ENCODE results near the gene ZNF423. TPM values are rescaled to one million over a fixed set of nuclear protein-coding genes. Genes with fewer than 3 reads are reported as not detected.
"Not testable (repeated sequence)": the region's sequence is repeated elsewhere in the genome, so short reads cannot be mapped to it uniquely, and the experiment has no call there.

Gene ZNF423
- total RNA-seq, 1 donor from 2014 or later = 0.05 TPM

- intact Hi-C loops (cut with micrococcal nuclease) = no loop called here
These were observed 334.1 kb downstream of the ZNF423 start for GRCh38 chr16:49521734-49522325.

- intact Hi-C loops (cut with micrococcal nuclease) = no loop called here
These were observed 335.3 kb downstream of the ZNF423 start for GRCh38 chr16:49520492-49521038.

DNA sequence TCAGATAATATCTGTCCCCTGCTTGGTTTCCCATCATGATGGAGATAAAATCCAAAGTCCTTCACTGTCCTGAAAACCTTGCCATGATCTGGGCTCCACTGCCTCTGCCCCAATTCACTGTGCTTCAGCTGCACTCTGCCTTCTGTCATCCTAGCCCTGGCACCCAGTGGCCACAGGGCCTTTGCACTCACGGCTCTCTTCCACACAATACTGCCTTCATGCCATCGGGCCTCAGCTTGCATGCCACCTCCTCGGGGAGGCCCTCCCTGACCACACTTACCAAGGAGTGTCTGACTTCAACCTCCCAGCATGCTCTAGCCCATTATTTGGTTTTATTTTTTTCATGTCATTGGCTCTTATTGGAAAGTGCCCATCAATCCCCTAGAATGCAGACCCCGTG lies 336.2 kb downstream of the ZNF423 start:
- intact Hi-C loops (cut with micrococcal nuclease) = no loop called here

- intact Hi-C loops (cut with micrococcal nuclease) = no loop called here
These were observed 336.8 kb downstream of the ZNF423 start for GRCh38 chr16:49519008-49519656.

DNA sequence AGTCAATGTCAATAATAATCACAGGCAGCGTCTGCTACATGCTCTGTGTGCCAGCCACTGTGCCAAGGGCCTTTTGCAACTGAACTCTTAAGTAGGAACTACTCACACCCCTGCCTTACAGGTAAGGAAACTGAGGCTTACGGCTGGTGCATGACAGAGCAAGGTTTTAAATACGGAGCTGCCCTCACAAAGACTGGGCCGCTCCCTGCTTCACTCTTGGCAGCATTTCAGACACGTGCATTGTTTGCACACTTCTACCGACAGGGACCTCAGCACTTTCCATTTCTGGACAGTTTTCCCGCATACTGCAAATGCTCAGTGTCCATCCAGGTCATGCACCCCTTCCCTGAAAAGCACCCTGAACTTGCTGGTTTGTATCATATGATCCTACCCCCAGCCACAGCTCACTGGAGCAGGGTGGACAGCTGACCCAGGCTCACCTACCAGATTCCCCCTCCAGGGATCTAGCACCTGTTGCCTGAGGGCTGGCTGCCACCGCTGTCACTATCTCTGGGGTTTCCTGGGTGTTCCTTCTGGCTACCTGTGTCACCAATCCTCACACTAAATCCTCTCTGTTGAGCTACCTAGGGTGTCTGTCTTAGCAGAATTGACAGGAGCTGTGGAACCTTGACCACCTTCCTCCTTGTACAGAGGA lies 339.4 kb downstream of the ZNF423 start:
- intact Hi-C loops (cut with micrococcal nuclease) = no loop called here

GRCh38 chr16:49515861-49516260 lies 340.1 kb downstream of the ZNF423 start:
- intact Hi-C loops (cut with micrococcal nuclease) = no loop called here

GRCh38 chr16:49515016-49515565 lies 340.8 kb downstream of the ZNF423 start:
- intact Hi-C loops (cut with micrococcal nuclease) = no loop called here

- intact Hi-C loops (cut with micrococcal nuclease) = no loop called here
These were observed 341.6 kb downstream of the ZNF423 start for GRCh38 chr16:49514073-49514980.

DNA sequence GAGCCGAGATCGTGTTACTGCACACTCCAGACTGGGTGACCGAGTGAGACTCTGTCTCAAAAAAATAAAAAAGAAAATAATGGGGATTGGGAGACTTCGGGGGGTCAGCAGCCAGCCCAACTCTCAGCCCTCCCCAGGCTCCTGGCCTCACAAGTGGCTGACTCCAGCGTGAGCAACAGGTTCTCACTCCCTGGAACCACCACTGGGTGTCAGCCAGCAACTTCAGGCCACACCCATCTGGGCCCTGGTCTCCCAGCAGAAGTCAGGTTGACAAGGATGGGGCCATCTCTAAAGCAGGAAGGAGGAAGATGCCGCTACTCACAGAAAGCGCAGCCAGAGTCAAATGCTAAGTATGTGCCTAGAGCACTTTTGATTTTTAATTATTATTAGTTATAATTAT lies 342.9 kb downstream of the ZNF423 start:
- intact Hi-C loops (cut with micrococcal nuclease) = no loop called here

DNA sequence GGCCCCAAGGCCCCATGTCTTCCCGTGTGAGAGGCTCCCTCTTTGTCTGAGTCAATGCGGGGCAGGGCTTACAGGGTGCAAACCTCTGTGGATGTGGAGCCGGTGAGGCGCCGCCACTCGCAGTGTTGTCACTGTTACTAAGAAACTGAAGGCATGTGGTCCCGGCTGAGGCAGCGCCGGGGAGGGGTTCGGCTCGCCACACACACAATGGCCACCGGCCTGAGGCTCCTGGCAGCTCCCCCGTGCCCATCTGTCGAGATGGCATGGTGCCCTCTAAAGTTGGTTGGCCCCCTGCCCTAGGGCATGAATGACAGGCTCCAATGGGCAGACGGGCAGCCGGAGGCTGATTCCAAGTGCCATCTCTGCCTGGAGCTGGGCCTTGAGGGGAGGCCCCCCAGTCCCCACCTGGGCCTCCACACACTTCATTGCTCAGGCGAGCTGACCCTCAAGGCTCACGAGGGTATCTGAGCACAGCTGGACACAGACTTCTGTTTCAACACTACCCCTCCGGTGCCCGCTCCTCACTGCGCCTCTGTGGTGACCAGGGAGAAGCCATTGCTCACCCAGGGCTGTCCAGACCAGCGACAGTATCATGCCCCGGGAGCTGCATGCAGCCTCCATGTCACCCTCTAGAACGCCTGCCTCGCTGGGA lies 345.1 kb downstream of the ZNF423 start:
- intact Hi-C loops (cut with micrococcal nuclease) = no loop called here

DNA sequence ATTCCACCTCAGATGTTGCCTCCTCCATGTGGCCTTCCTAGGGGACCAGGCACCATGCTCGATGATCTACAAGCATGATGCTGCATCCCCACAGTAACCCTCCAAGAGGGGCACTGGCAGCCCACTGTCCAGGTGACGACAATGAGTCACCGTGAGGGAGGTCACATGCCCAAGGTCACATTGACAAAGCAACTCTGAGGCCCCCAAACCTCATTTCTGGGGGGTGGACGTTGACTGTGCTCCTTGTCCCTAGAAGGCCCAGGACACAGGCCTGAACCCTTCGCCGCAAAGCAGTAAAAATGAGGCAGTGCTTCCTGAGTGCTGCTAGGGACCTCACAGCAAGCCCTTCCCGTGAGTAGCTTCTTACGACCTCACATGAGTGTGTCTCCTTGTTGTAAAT lies 345.8 kb downstream of the ZNF423 start:
- intact Hi-C loops (cut with micrococcal nuclease) = no loop called here

DNA sequence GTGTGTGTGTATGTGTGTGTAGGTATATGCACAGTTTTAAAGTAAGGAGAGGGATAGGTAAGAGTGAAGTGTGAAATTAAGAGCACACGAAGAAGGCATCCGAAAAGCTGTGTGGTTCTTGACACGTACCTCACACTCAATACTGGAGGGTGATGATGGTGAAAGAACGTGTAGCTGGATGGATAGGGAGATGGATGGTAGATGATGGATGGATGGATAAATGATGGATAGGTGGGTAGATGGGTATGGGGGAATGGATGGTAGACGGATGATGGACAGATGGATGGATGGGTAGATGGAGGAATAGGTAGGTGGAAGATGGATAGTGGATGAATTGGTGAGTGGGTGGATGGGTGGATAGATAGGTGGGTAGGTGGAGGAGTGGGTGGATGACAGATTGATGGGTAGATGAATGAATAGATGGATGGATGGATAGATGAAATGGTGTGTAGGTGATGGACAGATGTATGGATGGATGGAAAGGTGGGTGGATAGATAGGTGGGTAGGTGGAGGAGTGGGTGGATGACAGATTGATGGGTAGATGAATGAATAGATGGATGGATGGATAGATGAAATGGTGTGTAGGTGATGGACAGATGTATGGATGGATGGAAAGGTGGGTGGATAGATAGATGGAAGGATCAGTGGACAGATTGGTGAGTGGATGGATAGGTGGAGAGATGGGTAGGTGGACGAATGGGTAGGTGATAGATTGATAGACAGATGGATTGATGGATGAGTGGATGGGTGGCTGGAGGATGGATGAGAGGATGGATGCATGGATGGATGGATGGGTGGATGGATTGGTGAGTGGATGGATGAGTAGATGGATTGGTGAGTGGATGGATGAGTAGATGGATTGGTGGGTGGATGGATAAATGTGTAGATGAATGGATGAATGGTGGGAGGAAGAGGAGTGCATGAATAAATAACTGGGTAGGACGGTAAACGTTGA lies 349.6 kb downstream of the ZNF423 start:
- intact Hi-C loops (cut with micrococcal nuclease) = not testable (repeated sequence)

DNA sequence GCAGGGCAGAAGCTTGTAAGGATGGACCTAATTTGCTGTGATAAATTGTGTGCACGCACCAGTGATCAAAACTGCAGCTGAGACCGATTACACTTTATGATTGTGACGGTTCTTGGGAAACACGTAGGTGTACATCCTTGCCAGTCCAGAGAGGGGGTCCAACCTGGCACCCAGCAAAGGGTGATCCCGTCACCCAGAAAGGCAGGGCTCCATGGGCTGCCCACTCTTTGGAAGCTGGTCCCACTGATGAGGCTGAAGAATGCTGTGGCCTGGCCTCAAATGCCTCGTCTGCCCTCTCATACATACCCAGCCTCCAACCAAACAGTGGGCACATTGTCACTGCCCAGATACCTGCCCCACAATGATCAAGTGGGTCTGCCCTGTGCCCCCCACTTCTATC lies 350.4 kb downstream of the ZNF423 start:
- intact Hi-C loops (cut with micrococcal nuclease) = no loop called here

DNA sequence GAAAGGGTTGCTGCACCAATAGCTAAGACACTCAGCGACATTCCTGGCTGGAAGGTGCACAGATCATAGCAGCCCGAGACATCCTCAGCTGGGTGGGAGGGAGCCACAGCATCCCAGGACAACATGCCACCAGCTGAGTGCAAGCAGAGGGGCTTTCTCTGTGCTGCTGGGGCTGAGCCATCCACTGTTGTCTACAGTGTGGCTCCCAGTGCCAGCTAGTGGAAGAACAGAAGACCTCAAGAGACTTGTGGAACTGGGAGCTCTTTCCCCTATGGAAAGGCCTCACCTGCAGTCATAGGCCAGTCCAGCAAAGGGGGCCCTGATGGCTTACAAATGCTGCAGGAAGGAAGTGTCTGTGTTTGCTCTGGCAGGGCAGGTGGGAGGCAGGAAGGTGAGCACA lies 351.3 kb downstream of the ZNF423 start:
- intact Hi-C loops (cut with micrococcal nuclease) = no loop called here

DNA sequence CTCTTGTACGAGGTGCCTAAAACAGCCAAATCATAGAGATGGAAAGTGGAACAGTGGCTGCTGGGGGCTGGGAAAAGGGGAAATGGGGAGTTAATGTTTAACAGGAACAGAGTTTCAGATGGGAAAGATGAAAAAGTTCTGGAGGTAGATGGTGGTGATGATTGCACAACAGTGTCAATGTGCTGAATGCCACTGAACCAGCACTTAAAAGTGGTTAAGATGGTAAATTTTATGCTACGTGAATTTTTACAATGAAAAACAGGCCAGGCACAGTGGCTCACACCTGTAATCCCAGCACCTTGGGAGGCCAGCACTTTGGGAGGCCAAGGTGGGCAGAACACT lies 351.9 kb downstream of the ZNF423 start:
- intact Hi-C loops (cut with micrococcal nuclease) = no loop called here

DNA sequence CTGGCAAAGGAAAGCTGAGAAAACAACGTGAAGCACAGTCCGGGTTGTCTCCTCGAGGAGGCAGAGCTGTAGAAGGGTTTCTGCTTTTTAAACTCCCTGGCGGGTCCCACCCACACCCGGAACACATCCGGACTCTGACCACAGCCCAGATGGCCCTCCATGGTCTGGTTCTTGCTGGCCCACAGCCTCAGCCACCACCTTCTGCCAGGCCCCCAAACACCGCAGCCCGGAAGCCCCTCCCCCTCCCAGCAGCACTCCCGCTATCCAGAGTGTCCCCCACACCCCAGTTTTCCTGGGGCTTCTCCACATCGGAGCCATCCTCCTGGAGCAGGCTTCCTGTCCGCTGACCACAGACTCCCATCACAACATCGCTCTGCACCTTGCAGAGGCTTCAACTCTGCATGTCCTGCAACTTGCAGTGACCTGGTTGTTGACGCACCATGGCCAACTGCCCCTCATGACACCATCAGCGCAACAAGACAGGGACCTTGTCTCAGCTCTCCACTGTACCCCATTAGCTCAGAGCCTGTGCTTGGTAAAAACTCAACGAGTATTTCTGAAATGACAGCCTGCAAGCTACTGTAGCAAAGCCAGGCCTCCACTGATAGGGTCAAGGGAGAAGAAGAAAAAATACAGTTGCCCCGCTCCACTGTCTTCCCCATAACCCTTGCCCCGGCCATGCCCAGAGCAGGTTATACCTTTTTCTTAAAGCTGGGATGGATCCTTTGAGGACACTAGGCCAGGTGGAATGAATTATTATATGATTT lies 352.5 kb downstream of the ZNF423 start:
- intact Hi-C loops (cut with micrococcal nuclease) = no loop called here

DNA sequence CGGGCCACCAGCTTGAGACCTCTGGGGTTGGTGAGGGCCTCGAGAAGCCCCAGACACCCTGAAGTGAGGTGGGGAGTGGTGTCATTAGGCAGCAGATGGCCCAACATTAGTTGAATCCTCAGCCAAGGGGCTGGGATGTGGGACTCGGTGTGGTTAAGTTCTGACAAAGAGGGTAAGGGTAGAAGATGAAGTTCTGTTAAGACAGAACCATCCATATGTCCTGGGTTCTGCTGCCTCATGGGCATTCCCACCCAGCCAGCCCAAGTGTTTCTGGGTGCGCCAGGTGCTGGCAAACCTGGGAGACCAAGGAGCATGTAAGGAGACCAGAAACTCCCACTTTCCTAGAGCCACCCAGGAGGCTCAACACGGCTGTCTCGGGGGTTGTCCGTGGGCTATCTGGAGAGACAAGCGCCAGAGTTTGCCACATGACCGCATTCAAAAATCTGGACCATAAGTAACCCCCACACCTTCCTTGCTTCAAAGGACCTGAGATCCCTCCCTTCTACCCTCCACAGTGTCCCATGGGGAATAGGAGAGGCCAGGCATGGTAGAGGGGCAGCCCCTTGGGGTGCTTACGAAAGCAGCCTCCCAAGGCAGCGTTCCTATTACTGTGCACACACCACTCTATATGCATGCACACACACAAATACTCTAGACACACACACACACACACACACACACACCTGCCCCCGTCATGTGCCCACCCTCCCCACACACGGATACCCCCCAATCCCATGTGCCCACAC lies 353.6 kb downstream of the ZNF423 start:
- intact Hi-C loops (cut with micrococcal nuclease) = no loop called here

Data from T-helper 2 cell treated with Interferon-gamma antibody and Interleukin-4, amounts not matched to agents 100 ng/mL and 5 ng/mL, for 36 hours (primary cell).